IMR-90 (cell line): Measurements from ENCODE around the gene TCF7L2. TPM values are rescaled to one million over a fixed set of nuclear protein-coding genes. Genes with fewer than 3 reads are reported as not detected.

Source experiments
- ATAC-seq: fragments of 200-7000 bp; cut with Tn5 transposase; 2 replicates; pipeline ENCODE4 v1.9.1; 2020; ENCODE audit warnings: low read depth, mild to moderate bottlenecking, moderate library complexity
- BruUV-seq: library from RNA; stranded (reverse); fragments of 400-500 nt; replicated peaks from 2 replicates; lab custom pipeline; 2021; lab: Mats Ljungman, UMichigan
- CTCF ChIA-PET: fragments of 300-600 bp; formaldehyde crosslinking; extraction: SDS; loops from one replicate; lab custom pipeline; 2021; ENCODE audit warnings: antibody characterized with exemption; lab: Yijun Ruan, JAX
- POLR2A ChIA-PET: fragments of 300-600 bp; sonication (Branson Sonifier 250); formaldehyde crosslinking; loops from one replicate; lab custom pipeline; 2022; ENCODE audit warnings: antibody characterized with exemption; ENCODE audit not compliant: unreplicated experiment; lab: Charles Lee
- DNase-seq: peaks from one replicate; pipeline ENCODE4 v3.0.0; 2013
- H2AFZ ChIP-seq: replicated peaks from 2 replicates; pipeline ENCODE3; 2013; ENCODE audit warnings: low read length, mild to moderate bottlenecking; ENCODE audit not compliant: poor library complexity
- H2AK5ac ChIP-seq: 2 replicates; pipeline ENCODE4 v1.6.1; 2013; ENCODE audit warnings: low read depth, low read length, inconsistent platforms
- H2AK9ac ChIP-seq: replicated peaks from 2 replicates; pipeline ENCODE3; 2013; ENCODE audit warnings: mild to moderate bottlenecking, low read depth, low read length, moderate library complexity; ENCODE audit not compliant: poor library complexity
- H2BK120ac ChIP-seq: 2 replicates; pipeline ENCODE4 v1.6.1; 2013; ENCODE audit warnings: low read depth, low read length, inconsistent platforms
- H2BK15ac ChIP-seq: 3 replicates; pipeline ENCODE4 v1.6.1; 2013; ENCODE audit warnings: low read depth, low read length, inconsistent platforms
- H2BK20ac ChIP-seq: 2 replicates; pipeline ENCODE4 v1.6.1; 2013; ENCODE audit warnings: low read depth, mild to moderate bottlenecking, inconsistent platforms, low read length, moderate library complexity
- H2BK5ac ChIP-seq: 2 replicates; pipeline ENCODE4 v1.6.1; 2013; ENCODE audit warnings: mild to moderate bottlenecking, low read depth, low read length, inconsistent platforms; ENCODE audit not compliant: poor library complexity, severe bottlenecking
- H3K14ac ChIP-seq: replicated peaks from 2 replicates; pipeline ENCODE4 v1.6.1; 2013; ENCODE audit warnings: low read depth, low read length, inconsistent platforms
- H3K18ac ChIP-seq: 2 replicates; pipeline ENCODE4 v1.6.1; 2013; ENCODE audit warnings: low read depth, low read length, control low read depth
- H3K23ac ChIP-seq: 2 replicates; pipeline ENCODE4 v1.6.1; 2013; ENCODE audit warnings: low read depth, low read length, inconsistent platforms
- H3K27ac ChIP-seq: 2 replicates; pipeline ENCODE4 v1.5.1; 2013; ENCODE audit warnings: mild to moderate bottlenecking, control low read depth, low read length; ENCODE audit not compliant: insufficient read depth
- H3K27me3 ChIP-seq: 2 replicates; pipeline ENCODE4 v1.6.1; 2013; ENCODE audit warnings: low read length; ENCODE audit not compliant: control insufficient read depth, insufficient read depth
- H3K36me3 ChIP-seq: 2 replicates; pipeline ENCODE4 v1.6.1; 2013; ENCODE audit warnings: low read length, mixed read lengths; ENCODE audit not compliant: control insufficient read depth, insufficient read depth
- H3K4ac ChIP-seq: 2 replicates; pipeline ENCODE4 v1.6.1; 2013; ENCODE audit warnings: low read depth, low read length, inconsistent platforms
- H3K4me1 ChIP-seq: 2 replicates; pipeline ENCODE4 v1.6.1; 2013; ENCODE audit warnings: low read length, mixed read lengths; ENCODE audit not compliant: control insufficient read depth, insufficient read depth
- H3K4me2 ChIP-seq: 2 replicates; pipeline ENCODE4 v1.6.1; 2013; ENCODE audit warnings: low read depth, mild to moderate bottlenecking, control low read depth, low read length, moderate library complexity
- H3K4me3 ChIP-seq: 2 replicates; pipeline ENCODE4 v1.5.1; 2013; ENCODE audit warnings: low read depth, mild to moderate bottlenecking, control low read depth, low read length, moderate library complexity; ENCODE audit not compliant: insufficient read depth
- H3K56ac ChIP-seq: 2 replicates; pipeline ENCODE4 v1.6.1; 2013; ENCODE audit warnings: low read length, inconsistent platforms; ENCODE audit not compliant: insufficient read depth; ENCODE audit errors: extremely low read depth
- H3K79me1 ChIP-seq, 2 experiments: 2 replicates each; pipeline ENCODE4 v1.6.1; 2013; ENCODE audit warnings: low read length in 2 of 2, inconsistent platforms in 1 of 2, low read depth in 1 of 2
- H3K9ac ChIP-seq: 2 replicates; pipeline ENCODE4 v1.6.1; 2013; ENCODE audit warnings: low read depth, low read length, control low read depth
- H3K9me1 ChIP-seq: 2 replicates; pipeline ENCODE4 v1.6.1; 2013; ENCODE audit warnings: low read length, inconsistent platforms; ENCODE audit not compliant: insufficient read depth
- H3K9me3 ChIP-seq: 2 replicates; pipeline ENCODE4 v1.6.1; 2013; ENCODE audit warnings: low read length; ENCODE audit not compliant: control insufficient read depth, insufficient read depth
- H4K20me1 ChIP-seq: 2 replicates; pipeline ENCODE4 v1.6.1; 2013; ENCODE audit warnings: low read length, inconsistent platforms; ENCODE audit not compliant: insufficient read depth
- H4K5ac ChIP-seq: 2 replicates; pipeline ENCODE4 v1.6.1; 2013; ENCODE audit warnings: mild to moderate bottlenecking, low read depth, low read length, control low read depth
- H4K8ac ChIP-seq, 2 experiments: 2 replicates each; pipeline ENCODE4 v1.6.1; 2013; ENCODE audit warnings: low read depth in 2 of 2, low read length in 2 of 2, control low read depth in 1 of 2, inconsistent platforms in 1 of 2
- H4K91ac ChIP-seq: 2 replicates; pipeline ENCODE4 v1.6.1; 2013; ENCODE audit warnings: low read depth, low read length, inconsistent platforms; ENCODE audit not compliant: insufficient read depth
- BHLHE40 ChIP-seq: fragments of 150-350 bp; IDR thresholded peaks from 2 replicates; pipeline ENCODE4 v1.6.1; 2016; ENCODE audit warnings: mild to moderate bottlenecking, low read depth, low read length
- CEBPB ChIP-seq: IDR thresholded peaks from 2 replicates; pipeline ENCODE4 v1.6.1; 2012; ENCODE audit warnings: low read depth, low read length, improper control_type of control experiment
- CHD1 ChIP-seq: IDR thresholded peaks from 2 replicates; pipeline ENCODE4 v1.6.1; 2012; ENCODE audit warnings: low read depth, low read length, improper control_type of control experiment
- ELK1 ChIP-seq: fragments of 150-350 bp; IDR thresholded peaks from 2 replicates; pipeline ENCODE4 v1.6.1; 2016; ENCODE audit warnings: low read depth, mild to moderate bottlenecking, low read length, moderate library complexity, borderline replicate concordance
- FOS ChIP-seq: fragments of 150-350 bp; IDR thresholded peaks from 2 replicates; pipeline ENCODE4 v1.6.1; 2016; ENCODE audit warnings: low read depth, low read length
- MAFK ChIP-seq: IDR thresholded peaks from 2 replicates; pipeline ENCODE4 v1.6.1; 2012; ENCODE audit warnings: low read depth, low read length, improper control_type of control experiment
- MAZ ChIP-seq: IDR thresholded peaks from 2 replicates; pipeline ENCODE4 v1.6.1; 2012; ENCODE audit warnings: low read depth, mild to moderate bottlenecking, low read length, improper control_type of control experiment, moderate library complexity, borderline replicate concordance
- MXI1 ChIP-seq: IDR thresholded peaks from 2 replicates; pipeline ENCODE4 v1.6.1; 2012; ENCODE audit warnings: low read depth, mild to moderate bottlenecking, low read length, moderate library complexity, borderline replicate concordance
- NFE2L2 ChIP-seq: fragments of 150-350 bp; IDR thresholded peaks from 2 replicates; pipeline ENCODE4 v1.6.1; 2016; ENCODE audit warnings: low read depth, mild to moderate bottlenecking, low read length
- POLR2A ChIP-seq: IDR thresholded peaks from 2 replicates; pipeline ENCODE4 v1.6.1; 2012; ENCODE audit warnings: mild to moderate bottlenecking, low read depth, low read length
- RCOR1 ChIP-seq: IDR thresholded peaks from 2 replicates; pipeline ENCODE4 v1.6.1; 2012; ENCODE audit warnings: mild to moderate bottlenecking, low read length, improper control_type of control experiment; ENCODE audit not compliant: insufficient replicate concordance
- RFX5 ChIP-seq: IDR thresholded peaks from 2 replicates; pipeline ENCODE4 v1.8.0; 2012; ENCODE audit warnings: low read depth, mild to moderate bottlenecking, low read length, moderate library complexity
- USF2 ChIP-seq: fragments of 150-350 bp; IDR thresholded peaks from 2 replicates; pipeline ENCODE4 v1.6.1; 2017; ENCODE audit warnings: mild to moderate bottlenecking, antibody characterized with exemption, low read length, low read depth
- WGBS, 2 experiments: methylation state at CpG; one replicate each; pipeline versions ENCODE4 v1.1.5 to v1.1.7; 2013; ENCODE audit warnings: missing lambda C conversion rate in 2 of 2; ENCODE audit not compliant: insufficient read length in 1 of 2; ENCODE audit errors: extremely low coverage in 2 of 2; 5-methylcytosine and 5-hydroxymethylcytosine counted together
- dilution Hi-C: fragments of 300-500 bp; cut with HindIII; formaldehyde crosslinking; loops from one replicate; pipeline ENCODE4 v1.14.3; 2018; ENCODE audit warnings: low sequenced_read_pairs; ENCODE audit not compliant: unreplicated experiment
- in situ Hi-C: fragments of 300-500 bp; cut with MboI; formaldehyde crosslinking; loops from 3 replicates; pipeline ENCODE4 v1.14.3; 2019; ENCODE audit warnings: low sequenced_read_pairs, inconsistent platforms, mixed read lengths
- intact Hi-C: fragments of 100-400 bp; cut with micrococcal nuclease; formaldehyde crosslinking; loops from 2 replicates; pipeline ENCODE4 v1.10.0; 2022
- polyA plus RNA-seq, 3 experiments: library from polyadenylated mRNA; depleted of rRNA; stranded (reverse); fragments of >200 nt; gene quantifications; 2 replicates each; pipeline ENCODE4 v1.2.3, GENCODE V29; 2012; ENCODE audit warnings: low replicate concordance in 1 of 3
- total RNA-seq: library from RNA; depleted of rRNA; stranded (reverse); fragments of >200 nt; gene quantifications from 2 replicates; pipeline ENCODE4 v1.2.3, GENCODE V29; 2012

Gene TCF7L2
- total and polyA plus RNA-seq, 2 of the 4 experiments (the other 2 are of a cell fraction), result 1.3 to 12.2 TPM

- no CpG with 5 or more reads among the region's 11 CpGs for WGBS, 2 experiments
- Histone ChIP-seq H3K4ac (no peak overlapping the region), H3K9me1 (peaks cover 5% of the 10 kb centered on the region; the same call in 1 of the 2 replicates), H3K18ac (no peak overlapping the region), H2BK15ac (no peak overlapping the region), H2AK9ac (no peak overlapping the region), H3K56ac (no peak overlapping the region), H3K27me3 (no peaks in the 10 kb centered on the region), H3K23ac (no peak overlapping the region), H3K4me2 (no peak overlapping the region), H2BK20ac (no peak overlapping the region), H3K4me1 (peaks cover 3% of the 10 kb centered on the region; the same call in 1 of the 2 replicates), H4K20me1 (no peaks in the 10 kb centered on the region), H2BK5ac (no peak overlapping the region), H3K9ac (no peak overlapping the region), H3K79me1 (peaks cover 0 to under 1% of the 10 kb centered on the region in 2 experiments; a peak in 2 of 4 replicates), H3K14ac (no peak overlapping the region), H3K36me3 (peaks cover 59% of the 10 kb centered on the region), H4K8ac (no peak overlapping the region), H3K4me3 (no peak overlapping the region), H3K9me3 (no peaks in the 10 kb centered on the region), H3K27ac (no peak overlapping the region), H2BK120ac (no peak overlapping the region), H2AK5ac (no peak overlapping the region), H2AFZ (no peak overlapping the region), H4K5ac (no peak overlapping the region), H4K91ac (no peak overlapping the region)
- dilution Hi-C loops (no loop called here), intact Hi-C loops (no loop called here), in situ Hi-C loops (loop anchor here (25.0 kb wide), 1 partner anchor 586 kb away; no protein-coding TSS in a partner anchor)
- TF ChIP-seq POLR2A (no peak), ELK1 (no peak), RCOR1 (no peak), NFE2L2 (no peak), CHD1 (no peak), MXI1 (no peak), USF2 (no peak), CEBPB (no peak), MAFK (no peak), FOS (no peak), BHLHE40 (no peak), MAZ (no peak), RFX5 (no peak)
- ATAC-seq (no peak), DNase-seq (no peak)
- ChIA-PET POLR2A (no interaction called here), CTCF (no interaction called here)
- no TSS peak for BruUV-seq
Observed at GRCh38 chr10:113148071-113148825, 198.2 kb downstream of the TCF7L2 start.
